ENCODE results near the gene TRANK1. TPM values are rescaled to one million over a fixed set of nuclear protein-coding genes. Genes with fewer than 3 reads are reported as not detected.
"Not testable (repeated sequence)": the region's sequence is repeated elsewhere in the genome, so short reads cannot be mapped to it uniquely, and the experiment has no call there.

Gene TRANK1
- total RNA-seq, 1 donor from 2014 or later: 9.4 TPM

DNA sequence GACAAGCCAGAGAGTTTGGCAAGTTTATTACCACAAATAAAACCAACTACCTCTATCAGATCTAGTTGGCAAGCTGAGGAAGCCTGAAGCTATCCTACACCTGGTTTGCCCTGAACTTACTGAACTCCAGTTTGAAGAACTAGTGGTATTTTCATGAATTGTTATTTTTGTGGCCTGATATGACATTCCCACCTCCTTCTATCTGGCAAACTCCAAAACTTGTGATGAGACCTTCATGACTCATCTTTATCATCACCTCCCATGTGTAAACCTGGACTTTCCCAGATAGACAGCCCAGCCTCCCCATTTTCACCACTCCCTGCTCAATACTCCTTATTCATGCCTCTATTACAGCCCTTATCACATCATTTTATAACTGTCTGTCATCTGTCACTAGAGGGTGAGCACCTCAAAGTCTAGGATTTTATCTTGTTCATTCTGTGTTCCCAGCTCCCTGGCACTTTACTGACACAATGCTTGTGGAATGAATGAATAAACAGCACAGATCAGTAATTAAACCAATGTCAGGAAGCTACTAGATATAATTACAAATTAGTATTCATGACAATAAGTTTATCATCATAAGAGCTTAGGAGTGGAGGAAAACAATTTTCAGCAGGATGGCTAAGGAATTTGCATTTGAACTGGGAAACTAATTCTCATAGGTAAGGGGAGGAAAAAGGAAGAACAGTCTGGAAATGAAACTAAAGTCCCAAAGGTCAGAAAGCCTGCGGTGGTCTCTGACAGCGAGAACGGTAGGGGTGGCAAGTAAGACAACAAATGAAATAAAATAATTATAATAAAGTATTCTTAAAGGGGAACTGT lies 13.2 kb upstream of the TRANK1 start:
- DNase-seq (ENCODE audit: low spot score): no peak

GRCh38 chr3:36957063-36957462 lies 12.2 kb upstream of the TRANK1 start:
- DNase-seq (ENCODE audit: low spot score): no peak

DNA sequence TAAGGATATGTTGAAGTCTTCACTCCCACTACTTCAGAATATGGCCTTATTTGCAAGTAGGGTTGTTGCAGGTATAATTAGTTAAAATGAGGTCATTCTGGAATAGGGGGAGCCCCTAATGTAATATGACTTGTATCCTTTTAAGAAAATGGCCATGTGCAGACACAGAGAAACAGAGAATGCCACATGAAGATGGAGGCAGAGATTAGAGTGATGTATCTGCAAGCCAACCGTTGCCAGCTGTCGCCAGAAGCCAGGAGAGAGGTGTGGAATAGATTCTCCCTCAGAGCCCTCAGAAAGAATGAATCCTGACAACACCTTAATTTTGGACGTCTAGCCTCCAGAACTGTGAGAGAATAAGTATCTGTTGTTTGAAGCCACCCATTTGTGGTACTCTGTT lies 11.3 kb upstream of the TRANK1 start:
- DNase-seq (ENCODE audit: low spot score): no peak

DNA sequence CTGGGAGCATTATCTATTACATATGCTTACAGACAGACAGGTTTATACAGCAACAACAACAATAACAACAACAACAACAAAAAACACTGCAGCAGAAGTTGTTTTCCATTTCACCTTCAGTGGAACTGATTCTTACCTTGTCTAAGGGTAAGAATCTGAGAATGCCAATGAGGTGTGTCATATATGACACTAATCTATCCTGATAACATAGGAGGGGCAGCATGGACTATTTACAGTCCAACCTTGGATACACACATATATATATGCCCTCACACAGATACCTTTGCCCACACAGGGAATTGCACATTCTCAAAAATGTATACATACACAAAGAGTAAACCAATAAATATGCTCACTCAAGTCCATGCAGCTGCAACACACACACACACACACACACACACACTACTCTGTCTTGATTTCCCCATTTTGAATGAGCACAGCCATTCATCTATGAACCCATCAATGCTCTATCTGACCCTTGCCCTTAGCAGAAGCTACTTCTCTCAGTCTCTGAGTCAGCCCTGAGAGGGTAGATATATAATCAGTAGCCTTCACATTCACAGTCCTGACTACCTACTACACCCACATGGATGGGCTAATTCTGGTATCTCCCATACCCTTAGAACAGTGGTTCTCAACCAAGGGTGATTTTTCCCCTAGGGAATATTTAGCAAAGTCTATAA lies 9.7 kb upstream of the TRANK1 start:
- no peak for DNase-seq (ENCODE audit: low spot score)

DNA sequence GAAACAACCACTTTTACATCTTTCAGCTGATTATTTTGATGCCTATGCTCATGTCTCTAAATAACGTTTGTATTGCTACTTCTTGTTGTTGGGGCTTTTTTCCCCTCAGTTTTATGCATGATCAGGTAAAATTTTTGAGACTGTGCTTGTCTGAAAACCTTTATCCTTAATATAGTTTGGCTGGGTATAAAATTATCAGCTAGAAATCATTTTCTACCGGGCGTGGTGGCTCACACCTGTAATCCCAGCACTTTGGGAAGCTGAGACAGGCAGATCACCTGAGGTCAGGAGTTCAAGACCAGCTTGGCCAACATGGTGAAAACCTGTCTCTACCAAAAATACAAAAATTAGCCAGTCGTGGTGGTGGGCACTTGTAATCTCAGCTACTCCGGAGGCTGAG lies 3.0 kb upstream of the TRANK1 start:
- not testable (repeated sequence) for DNase-seq (ENCODE audit: low spot score)

DNA sequence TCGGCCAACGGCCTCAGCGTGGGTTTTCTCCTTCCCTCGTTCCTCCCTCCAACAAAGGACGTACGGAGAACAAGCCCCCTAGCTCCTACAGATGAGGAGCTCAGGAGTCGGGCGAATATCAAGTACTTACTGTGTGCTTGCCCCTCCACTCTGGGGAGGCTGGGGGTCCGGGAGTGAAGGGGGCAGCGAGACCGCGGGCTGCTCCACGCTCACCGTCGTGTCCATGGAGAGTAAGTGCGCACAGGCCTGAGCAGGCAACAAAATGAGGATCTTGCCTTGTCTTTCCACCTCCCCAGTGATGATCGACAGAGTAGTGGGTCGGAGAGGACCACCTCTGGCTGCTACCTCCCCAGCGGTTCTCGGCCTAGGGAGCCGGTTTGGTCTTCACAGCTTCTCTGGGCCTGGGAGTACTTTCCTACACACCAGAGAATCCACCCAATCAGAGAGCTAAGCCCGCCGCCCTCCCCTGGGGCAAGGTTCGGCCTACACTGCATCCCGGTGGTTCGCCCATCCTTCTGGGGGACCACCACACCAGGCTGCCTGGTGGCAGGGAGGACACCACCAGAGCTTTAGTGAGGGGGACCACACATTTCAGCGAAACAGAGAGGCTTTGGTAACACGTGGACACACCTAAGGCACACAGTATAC lies 603 bp upstream of the TRANK1 start:
- no peak for DNase-seq (ENCODE audit: low spot score)

DNA sequence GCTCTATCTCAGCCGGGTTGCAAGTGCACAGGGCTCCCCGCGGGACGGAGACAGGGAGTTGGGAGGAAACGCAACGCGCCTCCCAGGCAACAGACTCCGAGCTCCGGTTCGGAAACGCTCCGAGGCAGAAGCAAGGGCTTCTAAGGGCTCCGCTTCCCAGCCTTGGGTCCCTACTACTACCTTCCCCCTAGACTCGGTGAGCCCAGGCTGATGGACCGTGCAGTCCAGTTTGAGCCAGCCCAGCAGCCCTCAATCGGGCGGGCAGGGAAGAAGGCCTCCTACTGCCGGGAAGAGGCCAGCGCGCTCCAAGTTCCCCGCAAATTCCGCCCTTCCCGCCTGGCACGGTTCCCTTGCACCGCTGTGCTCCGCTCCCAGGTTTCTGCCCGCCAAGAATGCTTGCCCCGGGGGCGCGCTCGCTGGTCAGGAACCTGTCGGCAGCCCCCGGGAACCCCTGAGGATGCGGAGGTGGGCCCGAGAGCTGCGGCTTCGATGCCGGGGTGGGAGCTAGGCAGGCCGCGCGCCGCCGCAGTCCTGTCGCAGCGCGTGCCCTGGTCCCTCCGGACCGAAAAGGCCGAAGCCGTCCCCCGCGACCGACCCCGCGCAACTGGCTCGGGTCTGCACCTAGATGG lies 728 bp downstream of the TRANK1 start:
- DNase-seq (ENCODE audit: low spot score): peak; percentile 77

GRCh38 chr3:36943601-36944000 lies 1.3 kb downstream of the TRANK1 start:
- DNase-seq (ENCODE audit: low spot score): no peak

- DNase-seq (ENCODE audit: low spot score): no peak
Measured at GRCh38 chr3:36942638-36943248, 2.1 kb downstream of the TRANK1 start.

DNA sequence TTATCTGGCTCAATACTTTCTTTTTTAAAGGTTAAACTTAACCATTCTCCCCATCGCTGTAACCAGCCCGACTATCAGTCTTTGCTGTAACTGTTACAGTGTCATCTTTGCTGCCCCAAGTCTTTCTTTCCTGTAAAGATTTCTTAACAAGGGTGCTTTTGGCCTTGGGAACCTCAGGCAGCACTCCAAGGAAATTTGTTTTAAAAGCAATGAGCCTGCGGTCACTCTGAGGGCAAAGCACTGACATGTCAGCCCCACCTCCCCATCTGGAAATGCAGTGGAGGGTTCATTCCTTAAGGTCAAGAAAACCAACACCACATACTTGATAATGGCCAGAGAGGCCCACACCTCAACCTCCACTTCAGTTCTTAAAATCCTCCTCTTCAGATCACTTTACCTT lies 3.2 kb downstream of the TRANK1 start:
- DNase-seq (ENCODE audit: low spot score): no peak

GRCh38 chr3:36941162-36941561 lies 3.7 kb downstream of the TRANK1 start:
- no peak for DNase-seq (ENCODE audit: low spot score)

- DNase-seq (ENCODE audit: low spot score): no peak
Measured at GRCh38 chr3:36937492-36937891, 7.4 kb downstream of the TRANK1 start.

DNA sequence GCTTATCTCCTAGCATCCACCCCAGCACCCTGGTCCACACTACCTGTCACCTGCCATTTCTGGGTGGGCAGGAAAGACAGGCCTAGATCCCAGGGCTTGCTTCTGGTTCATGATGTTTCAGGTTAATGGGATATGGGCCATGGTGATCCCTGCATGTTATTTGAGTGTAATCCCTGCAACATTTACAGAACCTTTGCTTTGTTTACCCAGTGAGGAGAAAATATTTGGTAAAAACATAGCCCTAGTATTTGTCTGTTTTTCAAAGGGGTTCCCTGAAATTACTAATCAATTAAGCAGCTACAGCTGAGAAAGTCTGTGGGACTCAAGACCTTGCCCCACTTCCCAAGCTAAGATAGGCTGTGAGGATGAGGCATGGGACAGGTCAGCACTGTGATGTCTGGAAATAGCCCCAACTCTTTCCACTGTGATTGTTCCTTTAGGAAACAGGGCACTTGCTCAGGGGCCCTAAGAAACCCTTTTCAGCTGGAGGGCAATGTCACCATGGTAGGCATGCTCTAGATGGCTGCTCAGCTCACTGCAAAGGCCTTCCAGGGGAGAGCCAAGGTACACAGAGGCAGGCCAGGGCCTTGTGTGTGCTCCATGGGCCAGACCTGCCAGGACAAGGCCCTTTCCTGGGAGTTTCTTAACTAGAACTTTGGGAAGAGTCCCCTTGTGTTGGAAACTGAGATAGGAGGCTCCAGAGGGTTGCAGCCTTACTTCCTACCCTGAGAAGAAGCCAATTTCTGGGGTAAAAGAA lies 11.1 kb downstream of the TRANK1 start:
- DNase-seq (ENCODE audit: low spot score): no peak

GRCh38 chr3:36931424-36931823 lies 13.4 kb downstream of the TRANK1 start:
- not testable (repeated sequence) for DNase-seq (ENCODE audit: low spot score)

DNA sequence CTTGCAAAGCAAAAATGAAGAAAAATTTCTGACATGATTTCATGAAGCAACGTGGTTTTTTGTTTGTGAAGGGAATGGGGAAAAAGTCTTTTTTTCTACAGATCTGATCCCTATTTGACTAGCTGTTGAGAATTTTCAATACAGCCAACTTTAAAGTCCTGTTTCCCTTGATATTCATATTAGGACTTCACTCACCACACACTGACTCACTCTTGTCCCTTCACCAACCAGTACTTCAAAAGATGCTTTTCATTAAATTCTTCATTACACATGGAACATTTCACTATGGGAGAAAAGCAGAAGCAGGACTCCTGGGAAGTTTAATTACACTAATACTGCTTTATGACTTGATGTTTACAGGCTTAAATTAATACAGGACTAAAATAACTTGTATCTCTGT lies 16.6 kb downstream of the TRANK1 start:
- DNase-seq (ENCODE audit: low spot score): no peak

- DNase-seq (ENCODE audit: low spot score): no peak
Measured at GRCh38 chr3:36926292-36926897, 18.5 kb downstream of the TRANK1 start.

DNA sequence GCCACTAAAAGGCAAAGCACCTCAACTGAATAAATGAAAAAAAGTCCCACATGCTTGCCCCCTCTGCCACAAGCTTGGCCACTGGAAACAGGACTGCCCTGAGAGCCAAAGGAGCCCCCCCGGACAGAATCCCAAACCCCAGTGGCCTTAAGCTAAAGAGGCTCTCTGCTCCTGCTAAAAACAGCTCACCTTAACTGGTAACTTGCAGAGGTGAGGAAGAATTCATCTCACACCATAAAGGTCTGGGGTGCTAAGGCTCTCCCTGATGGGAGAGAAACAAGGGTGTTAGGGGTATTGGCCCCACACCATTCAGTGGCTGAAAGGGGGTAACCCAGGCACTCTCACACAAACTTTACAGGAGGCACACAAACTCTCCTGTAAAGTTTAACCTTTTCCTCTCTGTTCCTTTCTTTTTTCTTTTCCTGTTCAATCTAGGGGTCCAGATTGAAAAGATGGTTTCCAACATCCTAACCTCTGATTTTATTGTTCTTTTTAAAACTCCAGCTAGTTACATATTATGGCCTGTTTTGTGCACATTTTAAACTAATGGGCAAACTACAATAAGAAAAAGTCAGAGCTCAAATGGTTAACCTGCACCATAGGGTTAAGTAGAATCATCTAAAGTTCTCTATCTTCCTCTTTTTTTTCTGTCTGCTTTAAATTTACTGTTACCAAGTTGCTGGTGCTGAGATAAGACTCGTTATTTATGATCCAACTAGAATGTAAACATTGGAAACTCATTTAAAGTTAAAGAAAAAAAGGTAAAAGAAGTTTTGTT lies 19.9 kb downstream of the TRANK1 start:
- peak; percentile 34 for DNase-seq (ENCODE audit: low spot score)

DNA sequence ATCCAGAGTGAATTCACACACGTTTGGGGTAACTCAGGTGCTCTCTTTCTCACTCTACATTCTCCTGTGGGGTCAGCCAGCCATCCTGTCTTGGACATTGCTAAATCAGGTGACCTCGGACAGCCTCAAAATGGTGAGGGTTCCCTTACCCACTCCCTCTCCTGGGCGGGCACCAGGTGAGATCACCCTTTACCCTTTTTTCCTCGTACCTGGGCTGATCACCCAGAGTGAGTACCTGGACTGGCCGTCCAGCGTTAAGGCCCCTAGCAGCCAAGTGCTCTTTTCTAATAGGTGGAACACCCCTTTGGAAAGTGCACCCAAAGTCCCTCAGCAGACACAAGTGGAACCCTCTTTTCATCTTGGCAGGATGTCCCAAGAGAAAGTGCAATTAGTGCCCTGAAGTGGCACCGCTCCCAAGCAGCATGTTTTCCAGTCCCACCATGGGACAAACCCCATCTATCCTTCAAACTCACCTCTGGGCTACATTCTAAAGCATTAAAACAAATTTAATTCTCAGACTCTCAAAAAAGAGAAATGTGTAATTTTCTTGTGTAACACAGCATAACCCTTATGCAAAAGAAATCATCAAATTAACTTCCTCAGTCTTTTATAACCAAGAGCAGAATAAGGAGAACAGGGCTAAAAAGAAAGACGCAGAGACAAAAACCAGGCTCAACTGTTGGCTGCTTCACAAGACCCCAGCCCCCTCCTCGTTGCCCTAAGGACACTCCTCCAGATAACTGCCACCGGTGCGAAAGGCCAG lies 20.7 kb downstream of the TRANK1 start:
- peak; percentile 40 for DNase-seq (ENCODE audit: low spot score)

GRCh38 chr3:36923523-36923943 lies 21.3 kb downstream of the TRANK1 start:
- no peak for DNase-seq (ENCODE audit: low spot score)

Data from umbilical cord (tissue), 2 donors.